ENCODE data around the gene MZB1. TPM values are rescaled to one million over a fixed set of nuclear protein-coding genes. Genes with fewer than 3 reads are reported as not detected.
"Not testable (repeated sequence)": the region's sequence is repeated elsewhere in the genome, so short reads cannot be mapped to it uniquely, and the experiment has no call there.

The MZB1 gene
- polyA plus RNA-seq, 1 donor: 1.3 TPM

GRCh38 chr5:139371482-139372435, 18.0 kb downstream of the MZB1 start:
- Histone ChIP-seq H3K27me3 (ENCODE audit: control insufficient read depth, insufficient read depth, low read length) (no peaks in the 10 kb centered on the region), H3K36me3 (ENCODE audit: control insufficient read depth, insufficient read depth, low read length) (peaks cover 42% of the 10 kb centered on the region), H3K4me1 (ENCODE audit: control insufficient read depth, insufficient read depth, low read length) (peaks cover 4% of the 10 kb centered on the region), H3K9me3 (ENCODE audit: control insufficient read depth, low read depth, low read length) (no peaks in the 10 kb centered on the region), H3K4me3 (ENCODE audit: low read length) (no peak overlapping the region), H3K27ac (ENCODE audit: low read length) (no peak overlapping the region)
- no peak for DNase-seq
- 90% methylated on average over 2 of the region's 7 CpGs for WGBS (ENCODE audit: insufficient coverage, low lambda C conversion rate)

DNA sequence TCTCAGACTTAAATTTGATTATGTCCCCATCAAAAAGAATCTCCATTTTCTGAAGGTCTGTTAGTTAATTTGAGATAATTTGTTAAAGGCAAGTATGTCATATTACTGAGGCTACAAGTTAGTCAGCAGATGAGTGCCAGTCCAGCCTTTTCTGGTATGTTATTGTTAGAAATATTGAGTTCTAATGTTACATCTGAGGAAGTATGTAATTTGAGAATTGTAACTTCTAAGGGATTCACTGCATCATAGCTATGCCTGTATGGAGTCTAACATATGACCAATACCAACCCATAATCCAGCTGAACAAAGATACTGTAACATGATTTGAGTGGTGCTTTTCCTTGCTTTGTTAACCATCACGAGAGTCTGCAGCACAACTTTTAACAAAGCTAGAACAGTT, 20.5 kb downstream of the MZB1 start:
- H3K27ac ChIP-seq (ENCODE audit: low read length): no peak overlapping the region
- H3K4me3 ChIP-seq (ENCODE audit: low read length): no peak overlapping the region
- no CpG with 5 or more reads among the region's 1 CpG for WGBS (ENCODE audit: insufficient coverage, low lambda C conversion rate)
- no peak for DNase-seq
- peaks cover 4% of the 10 kb centered on the region for H3K4me1 ChIP-seq (ENCODE audit: control insufficient read depth, insufficient read depth, low read length)
- H3K36me3 ChIP-seq (ENCODE audit: control insufficient read depth, insufficient read depth, low read length): peaks cover 57% of the 10 kb centered on the region
- H3K27me3 ChIP-seq (ENCODE audit: control insufficient read depth, insufficient read depth, low read length): no peaks in the 10 kb centered on the region
- no peaks in the 10 kb centered on the region for H3K9me3 ChIP-seq (ENCODE audit: control insufficient read depth, low read depth, low read length)

- no CpG with 5 or more reads among the region's 2 CpGs for WGBS (ENCODE audit: insufficient coverage, low lambda C conversion rate)
- H3K4me3 ChIP-seq (ENCODE audit: low read length): no peak overlapping the region
- no peaks in the 10 kb centered on the region for H3K27me3 ChIP-seq (ENCODE audit: control insufficient read depth, insufficient read depth, low read length)
- H3K4me1 ChIP-seq (ENCODE audit: control insufficient read depth, insufficient read depth, low read length): peaks cover 3% of the 10 kb centered on the region
- H3K27ac ChIP-seq (ENCODE audit: low read length): no peak overlapping the region
- peaks cover 63% of the 10 kb centered on the region for H3K36me3 ChIP-seq (ENCODE audit: control insufficient read depth, insufficient read depth, low read length)
- no peak for DNase-seq
- H3K9me3 ChIP-seq (ENCODE audit: control insufficient read depth, low read depth, low read length): no peaks in the 10 kb centered on the region
Measured at GRCh38 chr5:139368613-139369012, 21.1 kb downstream of the MZB1 start.

DNA sequence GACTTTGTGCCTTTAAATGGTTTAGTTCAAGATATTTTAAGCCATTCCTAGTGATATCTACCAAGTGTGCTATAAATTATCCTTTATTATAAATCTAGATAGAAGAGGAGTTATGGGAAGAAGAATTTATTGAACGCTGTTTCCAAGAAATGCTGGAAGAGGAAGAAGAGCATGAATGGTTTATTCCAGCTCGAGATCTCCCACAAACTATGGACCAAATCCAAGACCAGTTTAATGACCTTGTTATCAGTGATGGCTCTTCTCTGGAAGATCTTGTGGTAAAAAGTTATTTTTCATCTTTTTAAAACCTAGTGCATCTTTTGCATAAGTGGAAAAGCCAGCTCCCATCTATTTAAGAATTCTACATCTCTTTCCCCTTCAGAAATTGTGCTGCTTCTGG, 25.2 kb downstream of the MZB1 start:
- no peaks in the 10 kb centered on the region for H3K27me3 ChIP-seq (ENCODE audit: control insufficient read depth, insufficient read depth, low read length)
- no peak overlapping the region for H3K4me3 ChIP-seq (ENCODE audit: low read length)
- DNase-seq: no peak
- no peaks in the 10 kb centered on the region for H3K9me3 ChIP-seq (ENCODE audit: control insufficient read depth, low read depth, low read length)
- WGBS (ENCODE audit: insufficient coverage, low lambda C conversion rate): 100% methylated on average over 1 of the region's 2 CpGs
- peaks cover 43% of the 10 kb centered on the region for H3K36me3 ChIP-seq (ENCODE audit: control insufficient read depth, insufficient read depth, low read length)
- no peaks in the 10 kb centered on the region for H3K4me1 ChIP-seq (ENCODE audit: control insufficient read depth, insufficient read depth, low read length)
- no peak overlapping the region for H3K27ac ChIP-seq (ENCODE audit: low read length)

DNA sequence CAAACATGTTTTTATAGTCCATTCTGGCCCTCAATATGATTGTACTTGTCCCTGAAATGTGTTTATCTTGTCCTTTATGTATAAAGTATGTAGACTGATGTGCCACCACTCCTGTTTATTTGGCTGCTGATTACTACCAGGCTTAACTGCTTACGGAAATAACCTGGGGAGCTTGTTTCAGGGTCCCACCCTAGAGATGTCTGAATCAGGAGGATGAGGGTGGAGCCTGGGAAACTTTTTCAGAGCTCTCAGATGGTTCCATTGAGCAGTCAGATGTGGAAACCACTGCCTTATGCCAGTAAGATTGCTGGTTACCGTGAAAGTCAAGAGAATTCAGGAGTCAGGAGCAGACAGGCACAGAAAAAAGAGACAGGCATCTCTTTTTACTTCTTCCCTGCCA, 25.8 kb downstream of the MZB1 start:
- Histone ChIP-seq H3K36me3 (ENCODE audit: control insufficient read depth, insufficient read depth, low read length) (peaks cover 41% of the 10 kb centered on the region), H3K9me3 (ENCODE audit: control insufficient read depth, low read depth, low read length) (no peaks in the 10 kb centered on the region), H3K27me3 (ENCODE audit: control insufficient read depth, insufficient read depth, low read length) (no peaks in the 10 kb centered on the region), H3K4me1 (ENCODE audit: control insufficient read depth, insufficient read depth, low read length) (no peaks in the 10 kb centered on the region), H3K27ac (ENCODE audit: low read length) (no peak overlapping the region), H3K4me3 (ENCODE audit: low read length) (no peak overlapping the region)
- WGBS (ENCODE audit: insufficient coverage, low lambda C conversion rate): no CpG with 5 or more reads among the region's 2 CpGs
- no peak for DNase-seq

- H3K36me3 ChIP-seq (ENCODE audit: control insufficient read depth, insufficient read depth, low read length): peaks cover 36% of the 10 kb centered on the region
- H3K27ac ChIP-seq (ENCODE audit: low read length): no peak overlapping the region
- no peaks in the 10 kb centered on the region for H3K4me1 ChIP-seq (ENCODE audit: control insufficient read depth, insufficient read depth, low read length)
- no peaks in the 10 kb centered on the region for H3K9me3 ChIP-seq (ENCODE audit: control insufficient read depth, low read depth, low read length)
- no CpG with 5 or more reads among the region's 6 CpGs for WGBS (ENCODE audit: insufficient coverage, low lambda C conversion rate)
- no peak for DNase-seq
- H3K27me3 ChIP-seq (ENCODE audit: control insufficient read depth, insufficient read depth, low read length): no peaks in the 10 kb centered on the region
- no peak overlapping the region for H3K4me3 ChIP-seq (ENCODE audit: low read length)
Measured at GRCh38 chr5:139361835-139362429, 27.8 kb downstream of the MZB1 start.

DNA sequence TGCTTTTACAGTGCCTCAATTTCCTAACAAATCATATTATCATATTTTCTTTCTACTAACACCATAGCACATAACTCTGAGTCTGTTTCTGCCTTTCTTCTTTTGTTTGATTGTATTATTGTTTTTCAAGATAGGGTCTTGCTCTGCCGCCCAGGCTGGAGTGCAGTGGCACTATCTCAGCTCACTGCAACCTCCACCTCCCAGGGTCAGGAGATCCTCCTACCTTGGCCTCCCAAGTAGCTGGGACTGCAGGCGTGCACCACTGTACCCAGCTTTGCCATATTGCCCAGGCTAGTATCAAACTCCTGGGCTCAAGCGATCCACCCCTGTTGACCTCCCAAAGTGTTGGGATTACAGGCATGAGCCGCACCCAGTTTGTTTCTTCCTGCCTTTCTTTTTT, 29.3 kb downstream of the MZB1 start:
- no peak for DNase-seq
- Histone ChIP-seq H3K27me3 (ENCODE audit: control insufficient read depth, insufficient read depth, low read length) (no peaks in the 10 kb centered on the region), H3K9me3 (ENCODE audit: control insufficient read depth, low read depth, low read length) (no peaks in the 10 kb centered on the region), H3K4me1 (ENCODE audit: control insufficient read depth, insufficient read depth, low read length) (no peaks in the 10 kb centered on the region), H3K36me3 (ENCODE audit: control insufficient read depth, insufficient read depth, low read length) (peaks cover 21% of the 10 kb centered on the region), H3K4me3 (ENCODE audit: low read length) (no peak overlapping the region), H3K27ac (ENCODE audit: low read length) (no peak overlapping the region)
- WGBS (ENCODE audit: insufficient coverage, low lambda C conversion rate): 100% methylated on average over 1 of the region's 4 CpGs

GRCh38 chr5:139358064-139358463, 31.6 kb downstream of the MZB1 start:
- DNase-seq: no peak
- H3K36me3 ChIP-seq (ENCODE audit: control insufficient read depth, insufficient read depth, low read length): peaks cover 5% of the 10 kb centered on the region
- no peaks in the 10 kb centered on the region for H3K9me3 ChIP-seq (ENCODE audit: control insufficient read depth, low read depth, low read length)
- no peaks in the 10 kb centered on the region for H3K27me3 ChIP-seq (ENCODE audit: control insufficient read depth, insufficient read depth, low read length)
- H3K4me1 ChIP-seq (ENCODE audit: control insufficient read depth, insufficient read depth, low read length): no peaks in the 10 kb centered on the region
- H3K4me3 ChIP-seq (ENCODE audit: low read length): no peak overlapping the region
- no peak overlapping the region for H3K27ac ChIP-seq (ENCODE audit: low read length)

- not testable (repeated sequence) for H3K36me3 ChIP-seq (ENCODE audit: control insufficient read depth, insufficient read depth, low read length); H3K4me1 ChIP-seq (ENCODE audit: control insufficient read depth, insufficient read depth, low read length); H3K27me3 ChIP-seq (ENCODE audit: control insufficient read depth, insufficient read depth, low read length); DNase-seq; H3K27ac ChIP-seq (ENCODE audit: low read length); H3K9me3 ChIP-seq (ENCODE audit: control insufficient read depth, low read depth, low read length); H3K4me3 ChIP-seq (ENCODE audit: low read length)
- WGBS (ENCODE audit: insufficient coverage, low lambda C conversion rate): no CpG with 5 or more reads among the region's 8 CpGs
Measured at GRCh38 chr5:139355900-139356299, 33.8 kb downstream of the MZB1 start.

DNA sequence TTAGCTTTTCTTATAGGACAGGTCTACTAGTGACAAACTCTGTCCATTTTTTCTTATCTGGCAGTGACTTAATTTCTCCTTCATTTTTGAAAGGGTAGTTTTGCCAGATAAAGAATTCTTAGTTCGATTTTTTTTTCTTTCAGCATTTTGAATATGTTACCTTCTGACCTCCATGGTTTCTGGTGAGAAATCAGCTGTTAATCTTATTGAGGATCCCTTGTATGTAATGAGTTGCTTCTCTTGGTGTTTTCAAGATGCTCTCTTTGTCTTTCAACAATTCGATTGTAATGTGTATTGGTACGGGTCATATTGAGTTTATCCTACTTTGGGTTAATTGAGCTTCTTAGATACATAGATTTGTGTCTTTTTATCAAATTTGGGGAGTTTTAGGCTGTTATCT, 35.5 kb downstream of the MZB1 start:
- Histone ChIP-seq H3K27ac (ENCODE audit: low read length) (no peak overlapping the region), H3K4me1 (ENCODE audit: control insufficient read depth, insufficient read depth, low read length) (no peaks in the 10 kb centered on the region), H3K36me3 (ENCODE audit: control insufficient read depth, insufficient read depth, low read length) (peaks cover 7% of the 10 kb centered on the region), H3K27me3 (ENCODE audit: control insufficient read depth, insufficient read depth, low read length) (no peaks in the 10 kb centered on the region), H3K9me3 (ENCODE audit: control insufficient read depth, low read depth, low read length) (no peaks in the 10 kb centered on the region), H3K4me3 (ENCODE audit: low read length) (no peak overlapping the region)
- DNase-seq: no peak
- WGBS (ENCODE audit: insufficient coverage, low lambda C conversion rate): 100% methylated on average over 1 of the region's 3 CpGs

DNA sequence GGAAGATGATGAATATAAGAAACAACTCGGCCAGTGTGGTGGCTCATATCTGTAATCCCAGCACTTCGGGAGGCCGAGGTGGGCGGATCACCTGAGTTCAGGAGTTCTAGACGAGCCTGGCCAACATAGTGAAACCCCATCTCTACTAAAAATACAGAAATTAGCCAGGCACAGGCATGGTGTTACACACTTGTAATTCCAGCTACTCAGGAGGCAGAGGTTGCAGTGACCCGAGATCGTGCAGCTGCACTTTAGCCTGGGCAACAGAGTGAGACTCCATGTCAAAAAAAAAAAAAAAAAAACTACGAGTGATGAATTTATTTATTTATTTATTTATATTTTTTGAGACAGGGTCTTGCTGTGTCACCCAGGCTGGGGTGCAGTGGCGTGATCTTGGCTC, 41.9 kb downstream of the MZB1 start:
- not testable (repeated sequence) for H3K27me3 ChIP-seq (ENCODE audit: control insufficient read depth, insufficient read depth, low read length); H3K9me3 ChIP-seq (ENCODE audit: control insufficient read depth, low read depth, low read length); H3K27ac ChIP-seq (ENCODE audit: low read length); H3K4me3 ChIP-seq (ENCODE audit: low read length); H3K36me3 ChIP-seq (ENCODE audit: control insufficient read depth, insufficient read depth, low read length); H3K4me1 ChIP-seq (ENCODE audit: control insufficient read depth, insufficient read depth, low read length); DNase-seq
- 89% methylated on average over 5 of the region's 9 CpGs for WGBS (ENCODE audit: insufficient coverage, low lambda C conversion rate)

Measured in large intestine (tissue), 3 donors.